ENCODE results near the gene PIK3CD. TPM values are rescaled to one million over a fixed set of nuclear protein-coding genes. Genes with fewer than 3 reads are reported as not detected.

Gene PIK3CD
- total and polyA plus RNA-seq, 11 donors = 1.9 to 18.8 (median 4.0) TPM

- intact Hi-C loops (cut with DNase I) = no loop called here
- Histone ChIP-seq H3K4me1 (peaks cover 0 to 51% (median 0%) of the 10 kb centered on the region in 12 donors), H3K4me3 (no peak overlapping the region), H3K27me3 (peaks cover 0 to 14% (median 5%) of the 10 kb centered on the region in 9 donors), H3K9me3 (no peaks in the 10 kb centered on the region), H3K27ac (no peak overlapping the region), H3K36me3 (peaks cover 0 to 10% (median 0%) of the 10 kb centered on the region in 9 donors)
- ATAC-seq (no peak), DNase-seq (no peak)
- WGBS, 4 donors = 61 to 68% (median 65%) methylated on average over 2 of the region's 2 CpGs
- no peak for TF ChIP-seq POLR2A (IDR thresholded peaks at IDR 0.05)
- no peak for TF ChIP-seq CTCF (IDR thresholded peaks at IDR 0.05)
These were observed 6.0 kb downstream of the PIK3CD start for GRCh38 chr1:9657521-9658032.

- Histone ChIP-seq H3K9me3 (no peaks in the 10 kb centered on the region), H3K27me3 (peaks cover 0 to 8% (median 0%) of the 10 kb centered on the region in 9 donors), H3K4me1 (peaks cover 0 to 51% (median 0%) of the 10 kb centered on the region in 12 donors), H3K36me3 (peaks cover 0 to 14% (median 0%) of the 10 kb centered on the region in 9 donors), H3K27ac (no peak overlapping the region), H3K4me3 (no peak overlapping the region)
- no peak for TF ChIP-seq CTCF (IDR thresholded peaks at IDR 0.05)
- no peak for TF ChIP-seq POLR2A (IDR thresholded peaks at IDR 0.05)
- WGBS, 4 donors = 78 to 89% (median 82%) methylated on average over 4 of the region's 4 CpGs
- no peak for DNase-seq
- intact Hi-C loops (cut with DNase I) = no loop called here
- no peak for ATAC-seq
These were observed 6.7 kb downstream of the PIK3CD start for GRCh38 chr1:9658199-9658598.

- H3K4me1 ChIP-seq = peaks cover 0 to 44% (median 0%) of the 10 kb centered on the region in 12 donors
- H3K27me3 ChIP-seq = peaks cover 0 to 7% (median 0%) of the 10 kb centered on the region in 9 donors
- DNase-seq = no peak
- H3K36me3 ChIP-seq = peaks cover 0 to 15% (median 0%) of the 10 kb centered on the region in 9 donors
- ATAC-seq = no peak
- no peak overlapping the region for H3K4me3 ChIP-seq
- H3K27ac ChIP-seq = no peak overlapping the region
- TF ChIP-seq CTCF (IDR thresholded peaks at IDR 0.05) (no peak), POLR2A (IDR thresholded peaks at IDR 0.05) (no peak)
- whole genome bisulfite sequencing, 4 donors = 68 to 73% (median 73%) methylated on average over 5 of the region's 5 CpGs
- H3K9me3 ChIP-seq = no peaks in the 10 kb centered on the region
- intact Hi-C loops (cut with DNase I) = no loop called here
These were observed 7.8 kb downstream of the PIK3CD start for GRCh38 chr1:9659328-9659727.

GRCh38 chr1:9663257-9663656 is 11.7 kb downstream of the PIK3CD start:
- peaks cover 0 to 11% (median 0%) of the 10 kb centered on the region in 12 donors for H3K4me1 ChIP-seq
- DNase-seq (no peak), ATAC-seq (no peak)
- intact Hi-C loops (cut with DNase I) = no loop called here
- peaks cover 0 to 20% (median 0%) of the 10 kb centered on the region in 9 donors for H3K36me3 ChIP-seq
- whole genome bisulfite sequencing, 4 donors = 90 to 94% (median 91%) methylated on average over 6 of the region's 6 CpGs
- H3K9me3 ChIP-seq = no peaks in the 10 kb centered on the region
- no peak for TF ChIP-seq CTCF (IDR thresholded peaks at IDR 0.05)
- H3K4me3 ChIP-seq = no peak overlapping the region
- no peak overlapping the region for H3K27ac ChIP-seq
- H3K27me3 ChIP-seq = peaks cover 0 to 7% (median 0%) of the 10 kb centered on the region in 9 donors
